ENCODE data around the gene SUPT7L. TPM values are rescaled to one million over a fixed set of nuclear protein-coding genes. Genes with fewer than 3 reads are reported as not detected.

Gene SUPT7L
- total RNA-seq, 2 experiments from 2014 or later = 33.0 to 33.6 TPM

GRCh38 chr2:27640722-27641245 is 22.6 kb downstream of the SUPT7L start:
- Histone ChIP-seq H3K9me3 (ENCODE audit: low read length) (no peaks in the 10 kb centered on the region), H2AFZ (ENCODE audit: low read length) (no peak overlapping the region), H3K4me1 (ENCODE audit: insufficient read depth, low read length, poor library complexity, severe bottlenecking) (no peaks in the 10 kb centered on the region), H3K4me3 (ENCODE audit: low read depth, low read length, poor library complexity, severe bottlenecking) (no peak overlapping the region), H3K27ac (ENCODE audit: low read depth, low read length, poor library complexity, severe bottlenecking) (no peak overlapping the region), H3K4me2 (ENCODE audit: low read length) (no peak overlapping the region), H4K20me1 (ENCODE audit: insufficient read depth, low read length) (no peaks in the 10 kb centered on the region), H3K9me2 (ENCODE audit: insufficient read depth, low read length) (no peaks in the 10 kb centered on the region), H3K79me2 (ENCODE audit: insufficient read depth, low read depth, low read length) (no peaks in the 10 kb centered on the region), H3K36me3 (ENCODE audit: insufficient read depth, low read length) (peaks cover 80% of the 10 kb centered on the region)
- no peak for DNase-seq (ENCODE audit: low spot score)
- CTCF ChIA-PET (ENCODE audit: unreplicated experiment) = no interaction called here
- POLR2A ChIA-PET = interaction anchor here (0.7 to 1.4 kb wide), 3 partner anchors 8 to 33 kb away, joined by 3 to 5 read pairs (median 4); no protein-coding TSS in a partner anchor
- no peak for TF ChIP-seq EZH2phosphoT487 (IDR thresholded peaks at IDR 0.05; ENCODE audit: borderline replicate concordance, low read depth, low read length)
- TF ChIP-seq CTCF (conservative IDR thresholded peaks at IDR 0.05; ENCODE audit: low read length) = no peak
- intact Hi-C loops (cut with micrococcal nuclease; ENCODE audit: unreplicated experiment) = no loop called here
- no TSS peak for BruUV-seq (replicated peaks)

GRCh38 chr2:27638709-27639108 is 24.7 kb downstream of the SUPT7L start:
- no peak overlapping the region for H3K27ac ChIP-seq (ENCODE audit: low read depth, low read length, poor library complexity, severe bottlenecking)
- no peak for TF ChIP-seq EZH2phosphoT487 (IDR thresholded peaks at IDR 0.05; ENCODE audit: borderline replicate concordance, low read depth, low read length)
- no peak for TF ChIP-seq CTCF (conservative IDR thresholded peaks at IDR 0.05; ENCODE audit: low read length)
- BruUV-seq (replicated peaks) = no TSS peak
- H2AFZ ChIP-seq (ENCODE audit: low read length) = no peak overlapping the region
- H3K9me3 ChIP-seq (ENCODE audit: low read length) = no peaks in the 10 kb centered on the region
- no peaks in the 10 kb centered on the region for H3K79me2 ChIP-seq (ENCODE audit: insufficient read depth, low read depth, low read length)
- H3K9me2 ChIP-seq (ENCODE audit: insufficient read depth, low read length) = no peaks in the 10 kb centered on the region
- no peaks in the 10 kb centered on the region for H3K4me1 ChIP-seq (ENCODE audit: insufficient read depth, low read length, poor library complexity, severe bottlenecking)
- H4K20me1 ChIP-seq (ENCODE audit: insufficient read depth, low read length) = no peaks in the 10 kb centered on the region
- intact Hi-C loops (cut with micrococcal nuclease; ENCODE audit: unreplicated experiment) = no loop called here
- ChIA-PET CTCF (ENCODE audit: unreplicated experiment) (no interaction called here), POLR2A (interaction anchor here (0.6 to 1.0 kb wide), 2 partner anchors 10 to 48 kb away, joined by 3 to 4 read pairs; no protein-coding TSS in a partner anchor)
- H3K4me3 ChIP-seq (ENCODE audit: low read depth, low read length, poor library complexity, severe bottlenecking) = no peak overlapping the region
- H3K36me3 ChIP-seq (ENCODE audit: insufficient read depth, low read length) = peaks cover 82% of the 10 kb centered on the region
- no peak overlapping the region for H3K4me2 ChIP-seq (ENCODE audit: low read length)
- DNase-seq (ENCODE audit: low spot score) = no peak

- H3K9me2 ChIP-seq (ENCODE audit: insufficient read depth, low read length) = no peaks in the 10 kb centered on the region
- no peaks in the 10 kb centered on the region for H3K9me3 ChIP-seq (ENCODE audit: low read length)
- no TSS peak for BruUV-seq (replicated peaks)
- no peak for DNase-seq (ENCODE audit: low spot score)
- no peaks in the 10 kb centered on the region for H4K20me1 ChIP-seq (ENCODE audit: insufficient read depth, low read length)
- H2AFZ ChIP-seq (ENCODE audit: low read length) = no peak overlapping the region
- H3K4me1 ChIP-seq (ENCODE audit: insufficient read depth, low read length, poor library complexity, severe bottlenecking) = no peaks in the 10 kb centered on the region
- H3K79me2 ChIP-seq (ENCODE audit: insufficient read depth, low read depth, low read length) = no peaks in the 10 kb centered on the region
- no peak overlapping the region for H3K27ac ChIP-seq (ENCODE audit: low read depth, low read length, poor library complexity, severe bottlenecking)
- H3K4me3 ChIP-seq (ENCODE audit: low read depth, low read length, poor library complexity, severe bottlenecking) = no peak overlapping the region
- ChIA-PET CTCF (ENCODE audit: unreplicated experiment) (no interaction called here), POLR2A (interaction anchor here (1.0 kb wide), 1 partner anchor 10 kb away, joined by 4 read pairs; no protein-coding TSS in a partner anchor)
- peaks cover 83% of the 10 kb centered on the region for H3K36me3 ChIP-seq (ENCODE audit: insufficient read depth, low read length)
- intact Hi-C loops (cut with micrococcal nuclease; ENCODE audit: unreplicated experiment) = no loop called here
- no peak overlapping the region for H3K4me2 ChIP-seq (ENCODE audit: low read length)
- TF ChIP-seq CTCF (conservative IDR thresholded peaks at IDR 0.05; ENCODE audit: low read length) = no peak
- no peak for TF ChIP-seq EZH2phosphoT487 (IDR thresholded peaks at IDR 0.05; ENCODE audit: borderline replicate concordance, low read depth, low read length)
Measured at GRCh38 chr2:27638037-27638637, 25.3 kb downstream of the SUPT7L start.
